Stimulated activated CD8-positive, alpha-beta memory T cell treated with anti-CD3 and anti-CD28 coated beads, Interleukin-7, amount 100 ng/mL, for 1 hour (primary cell): ENCODE data around the gene HSD3B2.

Experiments
- DNase-seq, 2 donors: peaks; one replicate each; pipeline ENCODE4 v3.0.0-alpha.2; 2020; ENCODE audit warnings: low read depth in 2 of 2

The HSD3B2 gene

GRCh38 chr1:119462964-119463363 lies 48.0 kb downstream of the HSD3B2 start:
- DNase-seq, result no peak

GRCh38 chr1:119463569-119463968 lies 48.6 kb downstream of the HSD3B2 start:
- DNase-seq, result no peak

- no peak for DNase-seq
Measured at GRCh38 chr1:119466445-119466844, 51.5 kb downstream of the HSD3B2 start.

GRCh38 chr1:119467219-119467618 lies 52.3 kb downstream of the HSD3B2 start:
- no peak for DNase-seq

- no peak for DNase-seq
Measured at GRCh38 chr1:119467857-119468668, 53.1 kb downstream of the HSD3B2 start.

- DNase-seq, result no peak
Measured at GRCh38 chr1:119469741-119470140, 54.8 kb downstream of the HSD3B2 start.

- no peak for DNase-seq
Measured at GRCh38 chr1:119470377-119470776, 55.4 kb downstream of the HSD3B2 start.

- DNase-seq, result no peak
Measured at GRCh38 chr1:119470958-119471357, 56.0 kb downstream of the HSD3B2 start.

GRCh38 chr1:119471566-119471965 lies 56.6 kb downstream of the HSD3B2 start:
- no peak for DNase-seq

- no peak for DNase-seq
Measured at GRCh38 chr1:119472080-119472818, 57.3 kb downstream of the HSD3B2 start.
